ENCODE results near the gene RP9.

The RP9 gene

DNA sequence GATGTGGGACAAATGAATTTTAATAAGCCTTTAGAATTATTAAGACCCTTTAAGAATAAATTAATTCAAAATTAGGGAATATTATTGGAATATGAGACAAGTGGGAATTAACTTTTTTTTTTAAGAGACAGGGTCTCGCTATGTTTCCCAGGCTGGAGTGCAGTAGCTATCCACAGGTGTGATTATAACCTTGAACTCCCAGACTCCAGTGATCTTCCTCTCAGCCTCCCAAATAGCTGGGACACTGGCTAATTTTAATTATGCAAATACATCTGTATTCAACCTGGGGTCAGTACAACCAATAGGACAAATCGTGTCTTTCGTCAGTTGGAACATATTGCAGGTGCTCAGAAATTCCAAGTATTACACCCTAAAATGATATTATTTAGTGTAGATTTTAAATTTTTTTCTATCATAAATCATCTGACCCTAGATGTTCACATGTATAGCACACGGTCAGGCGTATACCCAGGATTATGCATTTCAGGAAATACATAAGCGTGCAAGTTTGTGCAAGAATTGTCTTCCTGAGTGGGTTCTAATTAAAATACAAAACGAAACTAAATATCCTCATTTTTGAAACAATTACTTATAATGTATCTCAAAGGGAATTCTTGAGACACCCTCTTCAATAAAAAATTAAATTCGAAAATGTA lies 47.8 kb downstream of the RP9 start:
- no peak for DNase-seq

DNA sequence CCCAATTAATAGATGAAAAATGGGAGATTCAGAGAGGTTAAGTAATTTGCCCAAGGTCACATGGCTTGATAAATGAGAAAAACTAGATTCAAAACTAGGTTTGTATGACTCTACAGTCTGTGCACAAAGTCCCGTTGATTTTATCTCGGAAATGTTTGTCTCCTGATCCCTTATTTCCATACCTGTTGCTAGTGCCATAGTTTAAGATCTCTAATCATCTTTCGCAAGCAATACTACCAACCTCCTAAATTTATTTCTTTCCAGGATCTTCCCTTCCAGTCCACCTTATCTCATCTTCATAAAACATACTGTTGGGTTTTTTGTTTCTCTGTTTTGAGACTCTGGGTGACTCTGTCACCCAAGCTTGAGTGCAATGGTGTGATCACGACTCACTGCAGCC lies 49.6 kb downstream of the RP9 start:
- DNase-seq = no peak

DNA sequence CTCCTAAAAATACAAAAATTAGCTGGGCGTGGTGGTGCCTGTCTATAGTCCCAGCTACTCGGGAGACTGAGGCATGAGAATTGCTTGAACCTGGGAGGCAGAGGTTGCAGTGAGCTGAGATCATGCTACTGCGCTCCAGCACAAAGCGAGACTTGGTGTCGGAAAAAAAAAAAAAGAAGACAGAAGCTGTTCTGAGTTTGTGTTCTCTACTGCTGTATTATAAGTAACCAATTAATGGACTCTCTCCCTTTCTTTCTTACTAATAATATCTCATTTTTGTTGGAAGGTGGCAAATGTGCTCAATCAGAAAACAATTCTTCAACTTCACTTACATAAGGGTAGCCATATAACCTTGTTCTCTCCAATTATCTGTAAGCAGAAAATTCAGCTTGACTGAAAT lies 54.0 kb downstream of the RP9 start:
- DNase-seq = no peak

DNA sequence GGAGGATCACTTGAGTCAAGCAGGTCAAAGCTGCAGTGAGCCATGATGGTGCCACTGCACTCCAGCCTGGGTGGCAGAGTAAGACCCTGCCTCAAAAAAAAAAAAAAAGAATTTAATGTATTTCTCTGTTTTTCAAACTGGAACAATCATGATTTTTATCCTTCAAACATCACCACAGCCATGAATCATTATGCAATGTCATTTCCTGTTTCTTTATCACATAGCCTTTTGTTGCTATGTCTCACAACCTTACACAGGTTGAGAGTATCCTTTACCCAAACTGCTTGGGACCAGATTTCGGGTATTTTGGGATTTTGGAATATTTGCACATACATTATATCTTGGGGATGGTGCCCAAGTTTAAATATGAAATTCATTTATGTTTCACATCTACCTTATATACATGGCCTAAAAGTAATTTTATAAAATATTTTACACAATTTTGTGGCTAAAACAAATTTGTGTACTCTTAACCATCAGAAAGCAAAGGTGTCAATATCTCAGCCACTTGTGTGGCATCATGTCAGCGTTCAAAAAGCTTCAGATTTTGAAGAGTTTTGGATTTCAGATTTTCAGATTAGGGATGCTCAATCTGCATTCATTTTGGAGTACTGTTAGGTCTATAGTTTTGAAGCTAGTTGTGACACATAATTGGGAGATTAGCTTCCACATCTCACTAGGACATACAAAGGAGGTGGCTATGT lies 54.8 kb downstream of the RP9 start:
- no peak for DNase-seq

DNA sequence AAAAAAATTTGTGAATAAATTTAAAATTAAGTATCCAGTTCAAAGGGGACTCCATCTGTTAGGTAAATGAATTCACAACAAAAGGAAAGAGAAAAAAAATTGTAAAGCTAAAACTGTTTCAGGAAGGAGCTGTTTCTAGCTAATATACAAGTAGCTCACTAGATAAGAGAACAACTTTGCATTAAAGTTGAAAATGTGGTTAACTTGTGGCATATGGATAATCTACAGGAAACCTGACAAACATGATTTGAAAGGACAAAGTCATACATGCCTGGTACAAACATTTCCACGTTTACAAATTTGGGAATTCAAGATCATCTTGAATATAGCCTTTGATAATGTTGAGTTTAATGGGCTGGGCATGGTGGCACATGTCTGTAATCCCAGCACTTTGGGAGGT lies 55.5 kb downstream of the RP9 start:
- DNase-seq = no peak

DNA sequence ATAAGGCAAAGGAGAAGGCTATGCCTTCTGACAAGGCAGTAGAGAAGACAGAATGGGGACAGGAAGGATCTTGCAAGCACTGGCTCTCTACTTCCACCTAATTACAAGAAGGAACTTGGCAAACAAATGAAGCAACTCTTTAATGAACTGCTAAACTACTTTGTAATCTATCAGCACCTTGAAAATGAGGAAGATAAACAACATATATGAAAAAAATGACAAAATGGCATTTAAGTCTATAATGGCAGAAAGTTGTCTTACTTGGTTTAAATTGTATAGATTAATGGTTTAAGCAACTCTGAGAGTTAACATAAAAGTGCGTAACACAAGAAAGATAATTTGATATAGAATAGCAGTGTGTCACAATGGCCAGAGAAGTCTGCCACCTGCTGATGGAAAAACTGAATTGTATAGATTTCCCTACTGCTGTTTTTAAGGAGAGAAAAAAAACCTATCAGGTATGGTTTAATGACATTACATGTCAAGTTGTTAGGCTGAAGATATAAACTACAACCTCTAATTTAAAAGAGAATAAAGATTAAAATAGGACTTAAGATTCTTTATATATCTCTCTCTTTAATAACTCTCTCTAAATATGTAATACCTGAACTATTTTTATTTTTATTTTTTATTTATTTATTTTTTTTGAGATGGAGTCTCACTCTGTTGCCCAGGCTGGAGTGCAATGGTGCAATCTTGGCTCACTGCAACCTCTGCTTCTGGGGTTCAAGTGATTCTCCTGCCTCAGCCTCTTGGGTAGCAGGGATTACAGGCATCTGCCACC lies 58.5 kb downstream of the RP9 start:
- DNase-seq = no peak

DNA sequence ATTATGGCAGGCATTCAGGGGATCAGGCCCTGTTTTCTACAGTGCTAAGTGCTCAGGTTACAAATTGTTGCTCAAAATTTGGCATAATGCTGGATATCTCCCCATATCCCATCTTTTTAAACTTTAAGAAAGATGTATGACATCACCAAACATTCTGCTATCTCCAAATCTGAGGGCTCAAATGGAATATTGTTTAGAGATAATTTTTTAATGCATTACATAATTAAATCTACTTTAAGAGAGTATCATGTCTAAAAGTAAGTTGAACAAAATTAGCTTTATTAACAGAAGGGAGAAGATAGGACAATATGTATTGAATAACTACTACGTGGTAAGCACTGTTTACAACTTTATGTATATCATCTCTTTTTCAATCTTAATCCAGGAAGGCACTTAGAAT lies 60.5 kb downstream of the RP9 start:
- no peak for DNase-seq

DNA sequence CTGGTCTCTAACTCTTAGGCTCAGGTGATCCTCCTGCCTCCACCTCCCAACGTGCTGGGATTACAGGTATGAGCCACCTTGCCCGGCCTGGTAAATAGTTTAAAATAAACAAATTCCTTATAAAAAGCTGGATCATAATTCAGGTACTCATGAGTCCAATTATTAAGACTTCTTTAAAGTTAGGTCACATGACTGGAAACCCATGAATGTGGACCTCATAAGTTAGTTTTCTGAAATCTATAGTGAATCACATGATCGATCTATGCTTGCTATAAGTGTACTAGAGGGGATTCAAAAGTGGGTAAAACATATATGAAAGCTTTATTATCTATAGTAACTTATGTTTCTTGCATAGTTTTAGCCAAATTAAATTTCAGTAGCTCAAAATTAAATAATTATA lies 60.9 kb downstream of the RP9 start:
- DNase-seq = no peak

DNA sequence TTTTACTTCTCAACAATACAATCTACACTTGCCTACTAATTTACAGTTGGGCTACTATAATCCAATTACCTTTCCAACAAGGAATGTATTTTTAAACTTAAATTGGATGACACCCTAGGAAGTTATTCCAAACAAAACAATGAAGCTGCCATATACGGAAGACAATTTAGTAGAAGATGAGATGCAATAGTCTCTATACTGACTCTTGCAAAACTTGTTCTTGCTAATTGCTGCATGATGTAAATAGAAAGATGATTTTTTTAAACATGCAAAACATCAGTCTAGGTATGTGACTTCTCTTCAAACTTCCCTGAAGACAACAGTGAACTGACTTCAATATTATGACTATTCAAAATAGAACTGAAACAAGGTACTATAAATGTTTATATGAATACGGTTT lies 64.2 kb downstream of the RP9 start:
- no peak for DNase-seq

Measured in NK-92 treated with Interleukin-12 subunit alpha and Interleukin-12 subunit beta, amount 100 ng/mL, for 24 hours (cell line).